GM18858 (cell line): Measurements from ENCODE around the gene CDO1.
"Not testable (repeated sequence)": the region's sequence is repeated elsewhere in the genome, so short reads cannot be mapped to it uniquely, and the experiment has no call there.

ENCODE experiments used
- ATAC-seq: cut with Tn5 transposase; IDR thresholded peaks from one replicate; pipeline ENCODE4 v1.9.1; 2021; ENCODE audit not compliant: unreplicated experiment

The CDO1 gene

GRCh38 chr5:115831163-115831768, 14.8 kb upstream of the CDO1 start:
- peak; percentile 64 for ATAC-seq

DNA sequence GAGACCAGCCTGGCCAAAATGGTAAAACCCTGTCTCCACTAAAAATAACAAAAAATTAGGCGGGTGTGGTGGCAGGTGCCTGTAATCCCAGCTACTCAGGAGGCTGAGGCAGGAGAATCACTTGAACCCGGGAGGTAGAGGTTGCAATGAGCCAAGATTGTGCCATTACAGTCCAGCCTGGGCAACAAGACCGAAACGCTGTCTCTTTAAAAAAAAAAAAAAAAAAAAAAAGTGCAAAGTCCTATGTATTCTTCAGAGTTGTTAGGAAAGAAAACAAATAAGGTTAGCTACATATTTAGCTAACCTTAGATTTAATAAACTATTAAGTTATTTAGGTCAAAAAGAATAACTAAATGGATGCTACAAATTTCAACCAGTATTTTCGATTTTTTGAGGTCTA, 13.5 kb upstream of the CDO1 start:
- ATAC-seq, result no peak

GRCh38 chr5:115825948-115826347, 9.5 kb upstream of the CDO1 start:
- ATAC-seq, result no peak

DNA sequence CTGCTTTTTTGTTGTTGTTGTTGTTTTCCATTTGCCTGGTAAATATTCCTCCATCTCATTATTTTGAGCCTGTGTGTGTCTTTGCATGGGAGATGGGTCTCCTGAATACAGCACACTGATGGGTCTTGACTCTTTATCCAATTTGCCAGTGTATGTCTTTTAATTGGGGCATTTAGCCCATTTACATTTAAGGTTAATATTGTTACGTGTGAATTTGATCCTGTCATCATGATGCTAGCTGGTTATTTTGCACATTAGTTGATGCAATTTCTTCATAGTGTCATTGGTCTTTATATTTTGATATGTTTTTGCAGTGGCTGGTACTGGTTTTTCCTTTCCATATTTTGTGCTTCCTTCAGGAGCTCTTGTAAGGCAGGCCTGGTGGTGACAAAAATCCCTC, 8.5 kb upstream of the CDO1 start:
- not testable (repeated sequence) for ATAC-seq

GRCh38 chr5:115820846-115821245, 4.4 kb upstream of the CDO1 start:
- no peak for ATAC-seq

- no peak for ATAC-seq
These were observed 2.4 kb upstream of the CDO1 start for GRCh38 chr5:115818821-115819220.

DNA sequence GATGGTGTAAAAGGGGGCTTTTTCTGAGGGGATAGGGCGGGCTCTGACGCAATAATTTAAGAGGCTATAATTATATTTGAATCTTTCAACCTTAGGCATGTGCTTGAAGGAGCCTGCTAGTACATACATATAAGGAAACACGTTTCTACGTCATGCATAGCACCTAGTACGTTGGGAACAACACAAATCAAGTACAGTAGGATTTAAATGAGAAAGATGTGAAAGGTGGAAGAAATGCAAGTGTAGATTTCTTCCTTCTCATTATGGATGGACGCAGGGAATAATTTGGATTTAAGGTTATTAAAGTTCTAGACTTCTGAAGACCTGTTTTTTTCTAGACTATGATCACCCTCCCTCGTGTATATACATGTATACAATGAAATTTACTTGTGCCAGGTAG, 927 bp upstream of the CDO1 start:
- ATAC-seq, result no peak

DNA sequence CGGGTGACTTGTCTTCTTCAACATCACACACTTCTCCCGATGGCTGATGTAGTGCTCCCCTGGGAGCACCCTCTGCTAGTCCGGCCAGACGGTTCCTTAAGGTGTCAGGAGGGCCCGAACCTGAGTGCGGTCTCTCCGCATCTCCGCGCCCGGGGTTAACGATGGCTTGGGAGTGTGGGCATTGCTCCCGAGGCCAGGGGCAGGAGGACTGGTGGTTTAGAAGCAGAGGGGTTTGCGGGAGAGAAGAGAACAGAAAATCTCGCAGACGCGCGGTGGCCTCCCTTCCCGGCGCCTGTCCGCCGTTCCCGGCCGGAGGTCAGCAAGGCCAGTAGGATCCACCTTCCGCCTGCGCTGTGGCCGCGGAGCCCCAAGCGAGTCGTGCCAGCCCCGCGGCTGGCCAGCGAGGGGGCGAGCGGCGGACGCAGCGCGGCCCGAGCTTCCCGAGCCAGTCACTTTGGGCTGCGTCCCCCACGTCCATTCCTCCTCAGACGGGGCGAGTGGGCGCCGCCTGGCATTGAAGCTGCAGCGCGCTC, 700 bp downstream of the CDO1 start:
- ATAC-seq, result no peak

DNA sequence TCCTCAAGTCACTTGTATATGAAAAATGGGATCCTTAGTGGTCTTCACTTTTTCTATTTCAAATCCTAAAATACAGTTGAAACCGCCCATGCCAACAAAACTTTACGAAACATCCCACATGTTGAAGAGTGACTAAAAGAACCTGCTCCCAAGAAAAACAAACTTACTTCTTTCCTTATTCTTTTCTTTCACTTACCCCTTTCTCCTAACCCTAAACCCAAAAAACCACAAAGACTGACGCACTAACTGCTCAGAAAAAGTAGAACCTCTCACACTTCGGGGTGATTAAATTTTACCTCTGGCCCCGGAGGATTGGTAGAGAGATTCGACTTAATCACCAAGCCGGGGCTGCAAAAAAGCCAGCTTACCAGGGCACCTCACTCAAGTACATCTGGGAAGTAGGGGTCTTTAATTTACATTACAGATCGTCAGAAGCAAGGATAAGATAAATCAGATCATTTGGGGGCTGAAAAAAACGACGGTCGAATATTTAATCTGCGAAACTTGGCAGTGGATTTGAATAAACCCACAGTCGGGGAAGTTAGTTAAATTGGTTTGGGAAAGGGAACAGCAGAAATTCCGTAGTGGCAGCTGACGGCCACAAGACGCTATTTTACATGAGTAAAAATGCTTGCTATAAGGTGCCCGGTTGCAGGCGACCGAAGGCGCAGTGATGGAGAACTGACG, 1.3 kb downstream of the CDO1 start:
- no peak for ATAC-seq

DNA sequence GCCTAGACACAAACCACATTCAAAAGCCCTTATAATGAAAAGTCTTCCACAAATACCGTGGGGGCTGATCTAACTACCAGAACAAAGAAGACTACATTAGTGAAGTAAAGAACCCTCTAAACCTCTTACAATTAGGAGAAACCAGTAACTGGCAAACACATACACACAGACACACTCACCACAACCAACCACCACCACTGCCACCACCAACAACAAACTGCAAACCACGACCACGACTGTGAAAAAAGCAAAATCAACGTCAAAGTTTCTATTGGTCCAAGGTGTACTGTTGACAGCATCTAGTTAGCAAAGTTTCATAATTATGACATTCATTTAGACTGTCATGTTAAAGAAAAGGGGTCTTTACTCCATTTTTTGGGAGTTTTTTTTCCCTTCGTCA, 2.7 kb downstream of the CDO1 start:
- no peak for ATAC-seq

- ATAC-seq, result no peak
These were observed 4.1 kb downstream of the CDO1 start for GRCh38 chr5:115812372-115812771.

- no peak for ATAC-seq
These were observed 5.1 kb downstream of the CDO1 start for GRCh38 chr5:115811406-115811805.

DNA sequence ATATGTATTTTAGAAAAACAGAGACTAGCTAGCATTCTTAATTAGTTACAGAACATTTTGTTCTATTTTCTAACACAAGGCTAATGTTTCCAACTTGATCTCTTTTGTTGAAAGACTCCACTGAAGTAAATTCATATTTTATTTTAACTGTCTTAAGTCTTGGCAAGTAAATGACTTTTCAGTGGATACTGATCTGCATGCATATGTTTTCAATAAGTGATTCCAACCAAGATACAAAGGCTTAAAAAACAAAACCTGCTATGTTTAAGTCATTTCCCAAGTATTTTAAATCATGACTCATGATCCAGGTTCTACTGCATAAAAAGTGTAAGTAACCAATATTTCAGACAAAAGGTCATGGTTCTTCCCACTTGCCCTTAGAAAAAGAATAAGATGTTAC, 5.7 kb downstream of the CDO1 start:
- no peak for ATAC-seq

DNA sequence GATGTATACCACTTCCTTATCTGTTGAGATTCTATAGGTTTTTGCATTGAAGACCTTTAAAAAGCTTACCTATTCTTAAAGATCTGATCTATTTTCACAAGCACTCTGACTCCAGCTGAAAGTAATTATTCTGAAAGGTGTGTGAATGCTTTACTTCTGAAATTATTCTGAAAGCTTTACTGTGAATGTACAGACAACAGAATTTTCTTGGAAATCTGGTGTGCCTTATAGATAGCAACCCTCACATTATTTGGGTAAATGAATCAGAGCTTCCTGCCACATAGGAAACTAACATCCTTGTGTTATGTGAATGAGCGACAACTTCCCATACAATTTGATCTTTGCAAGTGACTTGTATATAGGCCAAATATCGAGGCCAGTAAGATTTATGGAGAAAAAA, 6.5 kb downstream of the CDO1 start:
- no peak for ATAC-seq

DNA sequence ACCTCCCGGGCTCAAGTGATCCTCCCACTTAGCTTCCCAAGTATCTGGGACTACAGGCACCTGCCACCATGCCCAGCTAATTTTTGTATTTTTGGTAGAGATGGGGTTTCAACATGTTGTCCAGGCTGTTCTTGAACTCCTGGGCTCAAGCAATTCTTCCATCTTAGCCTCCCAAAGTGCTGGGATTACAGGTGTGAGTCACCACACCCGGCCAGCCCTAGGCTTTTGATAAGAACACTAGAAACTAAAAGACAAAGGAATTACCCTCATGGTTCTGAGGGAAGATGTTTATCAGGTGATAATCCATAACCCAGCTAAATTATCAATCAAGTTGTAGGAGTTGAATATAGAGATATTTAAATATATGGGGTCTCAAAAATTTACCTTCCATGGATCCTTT, 8.4 kb downstream of the CDO1 start:
- not testable (repeated sequence) for ATAC-seq

- ATAC-seq, result no peak
These were observed 8.8 kb downstream of the CDO1 start for GRCh38 chr5:115807654-115808052.

DNA sequence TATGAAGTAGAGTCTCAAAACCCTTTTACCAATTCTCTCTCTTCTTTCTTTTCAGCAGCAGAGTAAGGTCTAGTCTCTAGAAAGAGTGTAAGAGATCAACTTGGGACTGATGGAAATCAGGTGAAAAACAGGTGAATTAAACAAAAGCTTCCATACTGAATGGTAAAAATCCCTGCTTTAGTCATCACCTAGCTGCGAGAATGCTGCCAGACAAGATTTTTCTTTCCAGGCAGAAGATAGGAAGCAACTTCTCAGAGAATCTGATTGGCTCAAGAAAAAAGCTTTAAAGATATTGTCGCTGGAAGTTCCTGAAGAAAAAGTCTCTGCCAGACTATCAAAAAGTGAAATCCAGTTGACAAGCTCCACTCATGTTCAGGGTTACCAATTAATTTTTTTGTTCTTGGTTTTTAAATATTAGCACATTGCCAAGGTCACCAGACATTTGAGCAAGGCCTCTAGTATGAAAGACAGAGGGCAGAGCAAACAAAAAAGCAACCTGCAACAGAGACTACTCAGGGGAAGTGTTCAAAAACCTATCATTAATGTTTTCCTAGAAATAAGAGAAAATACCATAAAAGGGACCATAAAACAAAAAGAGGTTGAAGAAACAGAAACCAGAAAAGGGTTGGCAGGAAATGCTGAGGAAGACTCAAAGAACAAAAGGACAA, 9.3 kb downstream of the CDO1 start:
- no peak for ATAC-seq

GRCh38 chr5:115801984-115802383, 14.5 kb downstream of the CDO1 start:
- ATAC-seq, result no peak

DNA sequence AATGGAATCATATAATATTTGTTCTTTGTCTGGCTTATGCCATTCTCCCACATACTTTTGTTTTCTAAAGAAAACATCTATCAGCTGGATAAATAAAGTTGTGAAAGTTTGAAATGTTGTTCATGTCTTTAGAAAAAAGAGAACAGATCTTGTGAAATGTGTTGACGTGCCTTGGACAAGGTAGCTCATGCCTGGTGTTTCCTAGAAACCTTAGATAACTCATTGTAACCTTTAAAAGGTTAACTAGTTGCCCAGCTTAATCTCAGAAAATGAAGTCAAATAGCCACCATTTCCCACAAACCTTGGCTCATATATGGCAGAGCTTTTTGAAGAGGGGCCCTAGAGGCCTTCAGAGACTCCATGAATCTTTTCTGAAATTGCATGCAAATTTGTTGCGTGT, 15.3 kb downstream of the CDO1 start:
- no peak for ATAC-seq

DNA sequence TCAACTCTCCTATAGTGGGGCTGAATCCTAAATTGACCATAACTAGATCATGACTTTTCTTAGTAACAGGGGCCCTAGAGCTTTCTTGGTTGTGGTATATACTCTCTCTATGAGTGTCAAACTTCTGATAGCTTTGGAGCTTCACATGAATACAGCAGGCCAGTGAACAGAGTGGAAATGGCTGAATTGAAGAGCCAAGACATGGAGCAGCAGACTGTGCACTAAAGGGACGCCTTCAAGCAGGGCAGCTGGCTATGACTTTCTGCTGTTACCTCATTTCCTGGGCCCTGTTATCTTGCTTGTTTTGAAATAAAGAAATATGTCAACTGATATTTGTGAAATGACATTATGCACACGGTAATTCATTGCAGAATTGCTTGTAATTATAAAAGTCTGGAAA, 16.4 kb downstream of the CDO1 start:
- no peak for ATAC-seq

DNA sequence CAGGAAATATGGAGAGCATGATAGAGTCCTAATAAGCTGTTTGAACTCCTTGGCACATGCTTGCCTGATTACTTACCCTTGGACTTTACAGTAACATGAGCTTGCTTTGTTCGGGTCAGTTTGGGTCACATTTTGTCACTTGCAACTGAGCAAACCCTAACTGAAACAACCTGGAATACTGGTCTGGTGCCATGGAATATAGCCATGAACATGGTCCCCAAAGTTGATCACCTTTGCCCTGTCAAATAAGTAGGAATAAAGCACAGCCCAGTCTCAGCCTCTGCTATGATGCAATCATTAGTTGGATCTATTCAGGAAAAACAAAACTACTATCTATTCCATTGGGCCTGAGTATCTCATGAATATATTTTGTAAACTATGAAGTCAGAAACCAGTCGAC, 18.2 kb downstream of the CDO1 start:
- ATAC-seq, result no peak

- no peak for ATAC-seq
These were observed 19.8 kb downstream of the CDO1 start for GRCh38 chr5:115796656-115797055.
